ENCODE measurements around the gene JMJD4. TPM values are rescaled to one million over a fixed set of nuclear protein-coding genes. Genes with fewer than 3 reads are reported as not detected.

JMJD4 gene
- total and polyA plus RNA-seq, 4 donors: 9.4 to 23.0 (median 15.6) TPM

DNA sequence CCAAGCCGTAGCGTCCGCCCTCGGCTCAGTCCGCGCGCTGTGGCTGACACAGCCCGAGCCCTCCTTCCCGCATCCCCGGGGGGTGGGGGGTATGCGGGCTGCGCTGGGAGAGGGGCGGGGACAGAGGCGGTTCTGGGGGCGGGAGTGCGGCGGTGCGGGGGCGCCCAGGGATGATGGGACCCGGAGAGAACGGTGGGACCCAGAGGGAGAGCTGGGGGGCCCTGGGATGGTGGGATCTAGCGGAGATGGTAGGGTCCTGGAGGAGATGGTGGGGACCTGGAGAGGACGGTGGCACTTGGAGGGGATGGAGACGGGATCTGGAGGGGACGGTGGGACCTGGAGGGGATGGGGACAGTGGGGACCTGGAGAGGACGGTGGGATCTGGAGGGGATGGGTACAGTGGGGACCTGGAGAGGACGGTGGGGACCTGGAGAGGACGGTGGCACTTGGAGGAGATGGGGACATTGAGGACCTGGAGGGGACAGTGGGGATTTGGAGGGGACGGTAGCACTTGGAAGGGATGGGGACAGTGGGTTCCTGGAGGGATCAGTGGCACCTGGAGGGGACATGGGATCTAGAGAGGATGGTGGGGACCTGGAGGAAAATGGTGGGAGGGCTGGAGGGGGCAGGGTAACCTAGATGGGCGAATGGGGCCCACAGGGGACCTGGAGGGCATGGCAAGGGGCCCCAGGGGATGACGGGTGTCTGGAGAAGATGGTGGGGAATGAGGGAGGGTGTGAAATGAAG is 610 bp upstream of the JMJD4 start:
- Histone ChIP-seq H3K27ac (ENCODE audit: low read depth in 1 of 2, low read length in 1 of 2) (peak overlapping the region; percentile 82 to 85), H3K4me3 (peak overlapping the region; percentile 72), H3K4me1 (ENCODE audit: control insufficient read depth in 5 of 5, insufficient read depth in 5 of 5, low read length in 5 of 5) (peaks cover 0 to 21% (median 8%) of the 10 kb centered on the region in 5 donors), H3K9ac (ENCODE audit: insufficient read depth in 1 of 2, low read length in 2 of 2) (peak overlapping the region in 1 of 2 donors; percentile 87), H3K9me3 (ENCODE audit: control insufficient read depth in 4 of 4, insufficient read depth in 3 of 4, low read length in 3 of 4) (peaks cover 0 to 3% (median 0%) of the 10 kb centered on the region in 4 donors), H3K27me3 (ENCODE audit: control insufficient read depth in 3 of 3, insufficient read depth in 3 of 3, low read length in 2 of 3) (no peaks in the 10 kb centered on the region), H3K36me3 (ENCODE audit: control insufficient read depth in 4 of 4, insufficient read depth in 4 of 4, low read length in 4 of 4) (peaks cover 0 to 26% (median 3%) of the 10 kb centered on the region in 4 donors)
- WGBS, 2 donors: 1 to 2% methylated on average over 29 to 31 of the region's 31 CpGs
- ATAC-seq (ENCODE audit: insufficient read depth, low FRiP score): peak; percentile 50
- DNase-seq: peak in 1 of 3 donors; percentile 5
- TF ChIP-seq, protein P1, sequence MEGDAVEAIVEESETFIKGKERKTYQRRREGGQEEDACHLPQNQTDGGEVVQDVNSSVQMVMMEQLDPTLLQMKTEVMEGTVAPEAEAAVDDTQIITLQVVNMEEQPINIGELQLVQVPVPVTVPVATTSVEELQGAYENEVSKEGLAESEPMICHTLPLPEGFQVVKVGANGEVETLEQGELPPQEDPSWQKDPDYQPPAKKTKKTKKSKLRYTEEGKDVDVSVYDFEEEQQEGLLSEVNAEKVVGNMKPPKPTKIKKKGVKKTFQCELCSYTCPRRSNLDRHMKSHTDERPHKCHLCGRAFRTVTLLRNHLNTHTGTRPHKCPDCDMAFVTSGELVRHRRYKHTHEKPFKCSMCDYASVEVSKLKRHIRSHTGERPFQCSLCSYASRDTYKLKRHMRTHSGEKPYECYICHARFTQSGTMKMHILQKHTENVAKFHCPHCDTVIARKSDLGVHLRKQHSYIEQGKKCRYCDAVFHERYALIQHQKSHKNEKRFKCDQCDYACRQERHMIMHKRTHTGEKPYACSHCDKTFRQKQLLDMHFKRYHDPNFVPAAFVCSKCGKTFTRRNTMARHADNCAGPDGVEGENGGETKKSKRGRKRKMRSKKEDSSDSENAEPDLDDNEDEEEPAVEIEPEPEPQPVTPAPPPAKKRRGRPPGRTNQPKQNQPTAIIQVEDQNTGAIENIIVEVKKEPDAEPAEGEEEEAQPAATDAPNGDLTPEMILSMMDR (IDR thresholded peaks at IDR 0.05; ENCODE audit: control extremely low read depth, extremely low read depth): no peak

DNA sequence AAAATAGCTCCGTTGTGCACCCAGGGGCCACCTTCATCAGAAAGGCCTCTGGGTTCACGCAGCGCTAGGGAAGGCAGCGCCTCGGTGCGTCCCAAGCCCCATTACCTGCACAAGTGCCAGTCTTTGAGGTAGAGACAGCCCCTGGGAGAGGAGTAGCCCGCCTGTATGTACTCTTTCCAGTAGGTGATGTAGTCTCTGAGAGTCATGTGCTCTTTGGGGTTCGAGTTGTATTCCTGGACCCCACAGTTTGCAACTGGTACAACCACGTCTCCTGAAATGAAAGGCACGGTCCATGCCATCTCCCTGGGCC is 601 bp downstream of the JMJD4 start:
- ATAC-seq (ENCODE audit: insufficient read depth, low FRiP score) (no peak), DNase-seq (peak in 1 of 3 donors; percentile 19)
- 4 to 6% methylated on average over 10 of the region's 10 CpGs for WGBS, 2 donors
- Histone ChIP-seq H3K27ac (ENCODE audit: low read depth in 1 of 2, low read length in 1 of 2) (peak overlapping the region; percentile 71 to 88), H3K36me3 (ENCODE audit: control insufficient read depth in 4 of 4, insufficient read depth in 4 of 4, low read length in 4 of 4) (peaks cover 0 to 23% (median 3%) of the 10 kb centered on the region in 4 donors), H3K4me1 (ENCODE audit: control insufficient read depth in 5 of 5, insufficient read depth in 5 of 5, low read length in 5 of 5) (peaks cover 0 to 29% (median 13%) of the 10 kb centered on the region in 5 donors), H3K9me3 (ENCODE audit: control insufficient read depth in 4 of 4, insufficient read depth in 3 of 4, low read length in 3 of 4) (no peaks in the 10 kb centered on the region), H3K4me3 (peak overlapping the region; percentile 72), H3K9ac (ENCODE audit: insufficient read depth in 1 of 2, low read length in 2 of 2) (peak overlapping the region in 1 of 2 donors; percentile 61), H3K27me3 (ENCODE audit: control insufficient read depth in 3 of 3, insufficient read depth in 3 of 3, low read length in 2 of 3) (no peaks in the 10 kb centered on the region)
- TF ChIP-seq, protein P1 (IDR thresholded peaks at IDR 0.05; ENCODE audit: control extremely low read depth, extremely low read depth): no peak

DNA sequence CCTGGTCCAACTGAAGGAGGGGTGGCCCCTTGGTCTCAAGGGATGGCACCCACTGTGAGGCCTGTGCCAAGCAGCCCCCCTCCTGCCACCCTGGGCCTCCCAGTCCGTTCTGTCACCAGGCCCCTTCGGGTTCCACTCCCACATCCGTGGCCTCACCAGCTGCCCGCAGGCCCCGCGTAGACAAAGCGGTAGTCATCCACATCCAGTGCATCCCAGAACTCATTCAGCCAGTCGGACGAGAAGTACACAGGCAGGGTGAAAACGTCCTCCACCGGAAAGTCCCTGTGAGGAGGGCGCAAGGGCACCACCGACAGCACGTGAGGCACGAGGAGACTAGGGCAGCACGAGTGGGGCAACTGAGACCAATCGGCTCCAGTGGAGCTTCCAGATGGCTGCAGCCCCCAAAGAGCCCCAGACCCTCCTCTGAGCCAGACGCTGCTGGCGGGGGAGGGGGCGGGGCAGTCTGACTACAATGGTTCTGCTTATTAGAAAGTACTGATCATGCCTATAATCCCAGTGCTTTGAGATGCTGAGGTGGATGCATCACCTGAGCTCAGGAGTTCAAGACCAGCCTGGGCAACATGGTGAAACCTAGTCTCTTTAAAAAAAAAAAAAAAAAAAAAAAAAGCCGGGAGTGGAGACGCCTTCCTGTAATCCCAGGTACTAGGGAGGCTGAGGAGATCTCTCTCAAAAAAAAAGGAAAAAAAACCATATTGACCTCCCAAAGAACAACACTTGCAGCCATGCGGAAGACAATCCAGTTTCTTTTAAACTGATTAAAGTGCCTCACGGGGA is 1.2 kb downstream of the JMJD4 start:
- peaks cover 0 to 23% (median 3%) of the 10 kb centered on the region in 4 donors for H3K36me3 ChIP-seq (ENCODE audit: control insufficient read depth in 4 of 4, insufficient read depth in 4 of 4, low read length in 4 of 4)
- H3K4me3 ChIP-seq: peak overlapping the region; percentile 72
- H3K9me3 ChIP-seq (ENCODE audit: control insufficient read depth in 4 of 4, insufficient read depth in 3 of 4, low read length in 3 of 4): no peaks in the 10 kb centered on the region
- H3K27ac ChIP-seq (ENCODE audit: low read depth in 1 of 2, low read length in 1 of 2): no peak overlapping the region
- peak overlapping the region in 1 of 2 donors; percentile 61 for H3K9ac ChIP-seq (ENCODE audit: insufficient read depth in 1 of 2, low read length in 2 of 2)
- DNase-seq: no peak
- TF ChIP-seq, protein P1 (IDR thresholded peaks at IDR 0.05; ENCODE audit: control extremely low read depth, extremely low read depth): no peak
- WGBS, 2 donors: 71 to 80% methylated on average over 24 of the region's 24 CpGs
- H3K4me1 ChIP-seq (ENCODE audit: control insufficient read depth in 5 of 5, insufficient read depth in 5 of 5, low read length in 5 of 5): peaks cover 0 to 34% (median 18%) of the 10 kb centered on the region in 5 donors
- H3K27me3 ChIP-seq (ENCODE audit: control insufficient read depth in 3 of 3, insufficient read depth in 3 of 3, low read length in 2 of 3): no peaks in the 10 kb centered on the region
- no peak for ATAC-seq (ENCODE audit: insufficient read depth, low FRiP score)

Measured in lung (tissue), 12 donors.